Activated T-helper 9 cell treated with anti-CD3 and anti-CD28 coated beads, Interleukin-2, amount 50 U/mL, for 16 hours (primary cell): Measurements from ENCODE around the gene ZDHHC3.

Experiments used
- DNase-seq: peaks from one replicate; pipeline ENCODE4 v3.0.0-alpha.2; 2020; ENCODE audit warnings: low read depth

Gene ZDHHC3

GRCh38 chr3:44926921-44927320, 49.1 kb downstream of the ZDHHC3 start:
- no peak for DNase-seq

DNA sequence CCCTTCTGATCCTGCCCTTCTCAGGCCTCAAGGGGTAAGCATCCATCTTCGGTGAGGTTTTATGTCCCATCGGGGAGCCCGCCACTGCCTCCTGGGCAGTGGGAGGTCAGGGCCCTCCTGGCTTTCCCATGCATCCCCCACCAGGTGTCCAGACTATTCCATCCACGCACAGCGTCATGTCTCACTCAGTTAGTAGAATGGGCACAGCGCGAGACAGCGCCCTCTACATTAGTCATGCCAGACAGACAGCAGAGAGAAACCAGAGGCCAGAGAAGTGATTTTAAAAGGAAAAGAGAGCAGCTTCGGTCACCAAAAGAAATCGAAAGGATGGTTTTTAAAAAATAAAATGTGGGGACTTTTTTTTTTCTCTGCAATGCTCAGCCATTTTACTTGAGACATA, 49.8 kb downstream of the ZDHHC3 start:
- DNase-seq: no peak

DNA sequence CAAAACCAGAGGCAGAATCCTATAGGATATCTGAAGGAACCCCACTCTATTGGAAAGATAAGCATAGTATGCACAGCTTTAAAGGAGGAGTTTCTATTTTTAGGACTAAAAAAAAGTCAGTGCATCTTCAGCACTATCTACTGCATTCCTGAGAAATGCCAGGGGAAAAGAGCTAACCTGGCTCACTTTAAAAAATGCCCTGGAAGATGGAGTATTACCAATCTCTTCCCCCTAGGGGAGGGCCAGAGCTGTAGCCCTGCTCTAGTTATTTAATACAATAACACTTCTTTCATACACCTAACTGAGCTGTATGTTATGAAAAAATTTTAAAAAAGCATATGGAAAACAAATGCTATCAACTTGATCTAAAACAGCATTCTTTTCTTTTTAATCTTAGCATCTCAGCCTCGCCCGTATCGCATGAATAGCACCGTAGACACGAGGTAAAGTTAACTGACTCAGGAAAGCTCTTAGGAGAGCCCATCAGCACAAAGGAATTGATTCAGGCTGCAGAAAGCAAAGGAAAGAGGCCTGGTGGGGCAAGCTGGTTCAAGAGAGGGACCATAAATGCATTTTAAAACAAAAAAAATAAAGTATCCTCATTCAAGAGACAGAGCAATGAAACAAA, 51.4 kb downstream of the ZDHHC3 start:
- no peak for DNase-seq

DNA sequence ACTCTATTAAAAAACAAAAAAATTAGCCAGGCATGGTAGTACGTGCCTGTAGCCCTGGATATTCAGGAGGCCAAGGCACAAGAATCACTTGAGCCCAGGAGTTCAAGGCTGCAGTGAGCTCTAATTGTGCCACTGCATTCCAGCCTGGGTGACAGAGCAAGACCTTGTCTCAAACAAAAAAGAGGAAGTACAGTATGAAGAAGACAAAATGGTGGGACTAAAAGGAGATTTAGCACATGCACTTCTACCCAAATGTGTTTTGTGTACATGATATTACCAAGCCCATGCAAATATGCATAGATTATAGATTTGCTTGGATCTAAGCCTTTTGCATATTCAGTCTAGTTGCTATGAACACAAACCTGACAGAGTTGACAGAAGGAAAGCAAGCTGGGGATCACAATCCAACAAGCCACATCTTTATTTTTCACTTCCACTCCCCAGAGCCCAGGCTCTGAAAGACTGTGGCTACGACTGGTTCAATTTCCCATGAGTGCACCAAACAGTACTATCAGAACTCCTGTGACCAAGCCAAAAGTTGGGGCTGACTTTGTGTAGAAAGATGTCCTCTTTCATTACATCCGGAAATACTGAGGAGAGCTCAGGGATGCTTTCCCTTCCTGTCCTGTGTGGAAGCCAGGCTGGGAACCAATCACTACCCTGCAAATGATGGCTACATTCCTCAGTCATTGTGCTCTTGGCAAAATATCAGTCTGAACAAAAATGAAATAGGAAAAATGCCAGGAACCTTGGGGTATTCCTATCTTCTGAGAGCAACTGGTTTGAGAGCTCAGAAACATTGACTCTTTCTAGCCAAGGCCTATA, 52.1 kb downstream of the ZDHHC3 start:
- DNase-seq: no peak

GRCh38 chr3:44920081-44920480, 55.9 kb downstream of the ZDHHC3 start:
- no peak for DNase-seq

DNA sequence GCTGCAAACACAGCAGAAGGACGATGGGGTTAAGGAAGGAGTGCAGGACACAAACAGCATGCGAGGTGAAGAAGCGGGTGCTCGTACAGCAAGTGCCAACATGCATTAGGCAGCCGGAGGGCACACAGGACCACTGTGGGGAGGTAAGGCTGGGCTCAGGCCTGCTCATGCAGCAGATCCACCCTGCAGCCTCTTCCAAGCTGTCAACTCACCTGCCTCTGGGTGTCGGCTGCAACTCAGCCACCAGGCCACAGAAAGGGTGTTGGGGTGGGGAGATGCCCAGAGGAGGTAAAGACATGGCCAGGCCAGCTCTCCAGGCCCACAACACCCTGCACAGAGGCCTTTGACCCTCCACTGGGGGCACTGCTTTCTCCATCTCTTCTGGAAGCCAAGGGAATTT, 57.4 kb downstream of the ZDHHC3 start:
- no peak for DNase-seq

- DNase-seq: no peak
Measured at GRCh38 chr3:44918087-44918486, 57.9 kb downstream of the ZDHHC3 start.

DNA sequence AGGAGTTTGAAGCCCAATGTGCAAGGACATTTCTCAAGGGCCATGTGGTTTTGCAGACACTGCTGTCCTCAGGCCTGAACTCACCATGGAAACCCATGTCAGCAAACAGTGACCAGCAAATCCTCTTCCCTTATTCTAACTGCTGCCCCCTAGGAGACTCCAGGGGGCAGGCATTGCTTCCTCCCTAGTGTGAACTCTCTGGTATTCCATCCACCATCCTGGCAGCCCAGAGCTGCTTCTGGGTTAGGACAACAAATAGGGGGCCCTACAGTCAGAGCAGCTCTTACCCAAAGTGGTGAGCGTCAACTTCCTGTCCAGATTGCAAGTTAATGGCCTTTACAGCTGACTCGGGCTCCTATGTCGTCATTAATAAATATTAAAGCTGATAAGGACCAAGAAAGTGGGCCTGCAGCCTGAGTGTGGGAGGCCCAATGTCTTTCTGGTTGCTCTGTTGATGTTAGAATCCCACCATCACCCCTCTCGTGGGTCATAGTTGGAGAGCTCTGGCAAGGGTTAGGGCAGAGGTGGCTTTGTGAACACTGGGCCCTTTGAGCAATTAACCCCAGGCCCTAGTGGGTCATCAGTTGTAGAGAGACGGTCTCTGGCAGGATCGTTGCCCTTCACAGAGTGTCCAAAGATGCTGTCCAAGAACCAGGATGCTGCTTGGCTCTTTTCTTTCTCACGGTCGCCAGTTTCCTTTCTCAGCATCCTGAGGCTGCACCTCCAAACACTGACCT, 60.1 kb downstream of the ZDHHC3 start:
- no peak for DNase-seq

- DNase-seq: no peak
Measured at GRCh38 chr3:44914936-44915335, 61.0 kb downstream of the ZDHHC3 start.

- peak; percentile 38 for DNase-seq
Measured at GRCh38 chr3:44913868-44914468, 62.0 kb downstream of the ZDHHC3 start.

GRCh38 chr3:44910693-44911092, 65.3 kb downstream of the ZDHHC3 start:
- no peak for DNase-seq

GRCh38 chr3:44909063-44909462, 66.9 kb downstream of the ZDHHC3 start:
- no peak for DNase-seq

- no peak for DNase-seq
Measured at GRCh38 chr3:44907612-44908011, 68.4 kb downstream of the ZDHHC3 start.

GRCh38 chr3:44906997-44907396, 69.0 kb downstream of the ZDHHC3 start:
- DNase-seq: no peak

GRCh38 chr3:44905446-44906157, 70.4 kb downstream of the ZDHHC3 start:
- no peak for DNase-seq

GRCh38 chr3:44903751-44904150, 72.2 kb downstream of the ZDHHC3 start:
- DNase-seq: no peak

GRCh38 chr3:44903314-44903713, 72.7 kb downstream of the ZDHHC3 start:
- no peak for DNase-seq

DNA sequence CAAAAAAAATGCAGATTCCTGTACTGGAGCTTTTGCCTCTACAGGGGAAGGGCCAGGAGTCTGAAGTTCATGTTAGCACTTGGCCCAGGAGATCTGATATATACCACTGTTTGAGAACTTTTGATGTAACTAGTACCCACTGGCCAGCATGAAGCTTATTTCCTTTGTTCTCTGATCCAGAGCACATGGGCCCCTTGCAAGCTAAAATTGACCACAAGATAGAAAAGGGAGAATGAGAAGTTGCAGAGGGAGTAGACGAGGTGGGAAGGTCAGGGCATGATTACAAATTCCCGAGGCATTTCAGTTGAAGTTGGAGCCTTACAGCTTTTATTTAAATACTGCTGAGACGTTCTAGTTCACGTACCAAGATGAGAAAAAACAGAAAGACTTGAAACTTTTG, 73.3 kb downstream of the ZDHHC3 start:
- DNase-seq: no peak

GRCh38 chr3:44899683-44900367, 76.1 kb downstream of the ZDHHC3 start:
- DNase-seq: no peak

DNA sequence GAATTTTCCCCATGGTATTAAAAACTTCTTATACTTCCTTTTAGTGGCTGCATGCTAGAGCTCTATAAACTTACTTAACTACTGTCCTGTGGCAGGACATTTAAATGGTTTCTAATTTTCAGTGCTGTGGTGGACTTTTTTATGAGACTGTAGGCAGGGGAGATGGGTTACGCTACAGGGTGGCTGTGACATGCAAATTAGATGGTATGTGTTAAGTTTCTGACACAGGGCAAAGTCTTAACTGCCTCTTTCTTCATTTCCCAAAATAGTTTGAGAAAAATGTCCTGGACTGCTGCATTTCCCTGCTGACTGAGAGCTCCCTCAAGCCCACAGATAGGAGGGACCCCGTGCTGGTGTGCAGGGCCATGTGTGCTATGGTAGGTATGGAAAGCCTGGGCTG, 79.5 kb downstream of the ZDHHC3 start:
- DNase-seq: no peak

GRCh38 chr3:44894485-44894884, 81.5 kb downstream of the ZDHHC3 start:
- no peak for DNase-seq
